ENCODE results near the gene BTBD9.

DNA sequence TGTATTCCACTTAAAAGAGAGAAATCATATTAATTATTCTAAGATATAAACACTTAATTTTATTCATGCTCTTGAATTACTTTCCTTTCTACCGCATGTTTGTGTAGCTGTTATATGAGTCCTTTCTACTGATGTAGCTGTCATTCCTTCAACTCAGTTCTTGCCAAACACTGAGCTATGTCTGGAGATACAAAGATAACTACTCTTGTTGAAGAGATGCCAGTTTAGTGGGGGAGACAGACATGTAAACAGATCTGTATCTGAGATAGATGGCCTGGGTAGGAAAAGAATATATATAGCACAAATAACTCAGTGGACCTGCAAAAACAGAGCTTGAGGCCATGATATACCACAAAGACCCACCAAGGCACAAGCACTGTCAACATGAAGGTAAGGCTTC is 157.3 kb downstream of the BTBD9 start:
- TF ChIP-seq CBFB (CRISPR knock-in tag; IDR thresholded peaks at IDR 0.05) = no peak
- TF ChIP-seq SRSF1 (optimal IDR thresholded peaks at IDR 0.05; ENCODE audit: low read depth, low read length) = no peak
- no peak for TF ChIP-seq EP300 (IDR thresholded peaks at IDR 0.05; ENCODE audit: low read depth in 2 of 2, low read length in 2 of 2)
- TF ChIP-seq EP300 (CRISPR knock-in tag; IDR thresholded peaks at IDR 0.05; ENCODE audit: borderline replicate concordance) = no peak
